ENCODE measurements around the gene IGSF9B. TPM values are rescaled to one million over a fixed set of nuclear protein-coding genes. Genes with fewer than 3 reads are reported as not detected.

The IGSF9B gene
- total RNA-seq, 1 donor from 2014 or later: 38.9 TPM

DNA sequence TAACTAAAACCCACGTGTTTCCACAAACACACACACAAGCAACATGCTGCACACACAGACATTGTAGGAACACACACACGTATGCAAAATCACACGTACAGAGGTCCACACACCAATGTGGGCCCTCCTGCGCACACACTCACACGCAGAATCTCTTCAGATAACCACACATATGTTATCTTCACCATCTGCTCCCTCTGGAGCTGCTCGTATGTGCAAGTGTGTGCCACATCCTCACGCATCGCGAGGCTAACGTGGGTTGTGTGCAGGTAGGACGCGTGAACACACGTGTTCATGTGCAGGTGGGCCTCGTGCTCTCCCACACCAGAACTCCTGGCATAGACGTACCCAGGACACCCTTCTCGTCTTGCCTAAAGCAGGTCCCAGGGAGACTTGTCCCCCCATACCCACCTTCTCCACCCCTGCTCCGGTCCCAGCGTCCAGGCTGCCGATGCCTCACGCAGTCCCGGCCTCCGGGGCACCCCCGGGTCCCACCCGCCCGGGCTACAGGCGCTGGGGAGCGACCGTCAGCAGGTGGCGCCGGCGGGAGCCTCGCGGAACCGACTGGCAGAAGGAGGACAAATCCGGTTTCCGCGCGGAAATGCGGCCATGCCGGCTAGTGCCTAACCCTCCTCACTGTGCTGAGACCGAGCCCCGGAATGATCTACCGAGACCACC, 10.3 kb upstream of the IGSF9B start:
- peak; percentile 79 for DNase-seq
- peak; percentile 89 for ATAC-seq (ENCODE audit: poor library complexity)
- intact Hi-C loops (cut with DNase I): loop anchor here (10.0 kb wide), 1 partner anchor 78 kb away; no protein-coding TSS in a partner anchor

DNA sequence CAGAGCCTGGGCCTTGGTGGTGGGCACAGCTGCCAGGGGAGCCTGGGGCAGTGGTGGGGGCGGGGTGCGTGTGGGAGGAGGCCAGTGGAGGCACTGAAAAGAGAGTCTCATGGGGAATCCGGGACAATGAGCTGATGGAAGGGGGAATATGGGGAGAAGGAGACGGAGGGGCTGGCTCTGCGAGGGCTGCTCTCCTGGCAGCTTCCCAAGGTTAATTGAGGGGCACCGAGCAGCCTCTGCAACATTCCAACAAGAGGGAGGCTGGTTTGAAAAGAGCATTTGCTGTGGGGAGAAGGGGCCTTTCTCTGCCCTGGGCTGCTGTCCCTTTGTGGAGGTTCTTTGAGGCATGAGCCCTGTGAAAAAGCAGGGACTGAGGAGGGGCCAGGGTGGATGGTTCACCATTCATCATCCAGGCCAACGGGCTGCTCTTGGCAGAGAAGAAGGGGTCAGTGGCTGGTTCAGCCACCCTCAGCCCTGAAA, 9.4 kb upstream of the IGSF9B start:
- ATAC-seq (ENCODE audit: poor library complexity) (no peak), DNase-seq (no peak)
- intact Hi-C loops (cut with DNase I): loop anchor here (10.0 kb wide), 1 partner anchor 79 kb away; no protein-coding TSS in a partner anchor

DNA sequence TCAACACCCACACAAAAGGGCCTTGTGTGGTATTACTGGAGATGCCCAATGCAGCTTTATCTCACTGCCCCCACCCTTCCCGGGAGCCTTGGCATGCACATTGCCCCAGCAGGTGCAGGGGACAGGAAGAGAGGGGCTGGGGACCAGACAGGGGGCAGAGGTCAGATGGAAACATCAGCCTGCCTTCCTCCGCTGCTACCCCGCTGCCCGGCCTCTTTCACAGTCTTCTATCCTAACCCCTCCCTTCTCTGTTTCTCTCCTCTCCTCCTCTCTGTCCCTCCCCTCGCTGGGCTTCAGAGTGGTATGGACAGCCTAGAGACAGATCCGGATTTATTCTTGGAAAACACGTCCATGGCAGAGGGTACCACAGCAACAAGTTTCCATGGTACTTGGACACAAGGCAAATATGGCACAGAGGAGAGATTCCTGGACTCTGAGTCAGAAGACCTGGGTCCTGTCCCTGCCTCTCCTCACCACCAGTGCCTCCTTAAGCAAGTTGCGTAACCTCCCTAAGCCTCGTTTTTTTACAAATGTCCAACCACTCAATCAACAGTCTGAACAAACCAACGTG, 8.3 kb upstream of the IGSF9B start:
- intact Hi-C loops (cut with DNase I): loop anchor here (10.0 kb wide), 1 partner anchor 80 kb away; no protein-coding TSS in a partner anchor
- no peak for DNase-seq
- ATAC-seq (ENCODE audit: poor library complexity): no peak

DNA sequence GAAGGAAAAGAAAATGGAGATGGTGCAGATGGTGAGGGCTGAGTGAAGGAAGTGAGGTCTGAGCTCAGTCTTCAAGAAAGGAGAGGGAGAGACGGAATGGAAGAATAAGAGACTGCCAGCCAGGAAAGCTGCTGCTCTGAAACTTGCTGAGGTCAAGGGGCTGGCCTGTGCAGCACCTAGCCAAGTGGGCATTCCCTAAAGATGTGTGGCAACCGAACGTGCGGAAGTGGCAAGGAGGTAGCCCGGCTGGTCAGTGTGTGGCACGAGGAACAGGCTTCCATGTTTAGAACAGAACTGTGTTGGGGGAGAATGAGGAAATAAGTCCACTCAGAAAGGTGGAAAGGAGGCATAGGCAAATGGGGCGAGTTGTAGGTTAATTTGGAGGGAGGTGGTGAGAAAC, 7.6 kb upstream of the IGSF9B start:
- DNase-seq (no peak), ATAC-seq (ENCODE audit: poor library complexity) (no peak)
- intact Hi-C loops (cut with DNase I): loop anchor here (10.0 kb wide), 1 partner anchor 80 kb away; no protein-coding TSS in a partner anchor

DNA sequence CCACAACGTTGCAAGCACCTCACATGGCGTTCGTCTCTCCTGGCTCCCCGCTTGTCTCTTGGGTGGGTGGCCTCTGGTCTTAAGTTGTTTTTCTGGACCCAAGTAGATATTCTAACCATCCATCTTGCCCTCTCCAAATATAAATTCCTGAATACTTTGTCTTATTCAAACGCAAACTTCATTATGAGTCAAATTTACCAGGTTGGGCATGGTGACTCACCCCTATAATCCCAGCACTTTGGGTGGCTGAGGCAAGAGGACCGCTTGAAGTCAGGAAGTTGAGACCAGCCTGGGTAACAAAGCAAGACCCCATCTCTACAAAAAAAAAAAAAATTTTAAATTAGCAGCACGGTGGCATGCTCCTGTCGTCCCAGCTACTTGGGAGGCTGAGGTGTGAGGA, 5.1 kb upstream of the IGSF9B start:
- intact Hi-C loops (cut with DNase I): loop anchor here (10.0 kb wide), 1 partner anchor 83 kb away; no protein-coding TSS in a partner anchor
- DNase-seq: no peak
- ATAC-seq (ENCODE audit: poor library complexity): no peak

DNA sequence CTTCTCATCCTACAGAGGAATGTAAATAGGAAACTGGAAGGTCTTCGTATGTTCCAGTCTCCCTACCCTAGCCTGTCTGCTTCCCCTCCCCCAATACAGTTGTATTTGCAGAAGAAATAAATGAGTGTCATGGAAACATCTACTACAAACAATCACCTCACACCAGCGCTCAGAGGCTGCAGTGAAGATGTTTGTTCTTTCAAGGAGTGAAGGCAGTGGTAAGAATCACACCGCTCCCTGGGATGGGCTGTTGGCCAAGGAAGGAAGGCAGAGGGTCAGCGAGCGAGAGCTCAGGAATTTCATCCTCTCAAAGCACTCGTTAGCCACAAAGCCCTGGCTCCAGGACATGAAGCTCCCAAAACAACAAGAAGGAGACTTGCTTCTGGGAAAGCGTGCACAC, 1.1 kb upstream of the IGSF9B start:
- intact Hi-C loops (cut with DNase I): no loop called here
- no peak for DNase-seq
- no peak for ATAC-seq (ENCODE audit: poor library complexity)

DNA sequence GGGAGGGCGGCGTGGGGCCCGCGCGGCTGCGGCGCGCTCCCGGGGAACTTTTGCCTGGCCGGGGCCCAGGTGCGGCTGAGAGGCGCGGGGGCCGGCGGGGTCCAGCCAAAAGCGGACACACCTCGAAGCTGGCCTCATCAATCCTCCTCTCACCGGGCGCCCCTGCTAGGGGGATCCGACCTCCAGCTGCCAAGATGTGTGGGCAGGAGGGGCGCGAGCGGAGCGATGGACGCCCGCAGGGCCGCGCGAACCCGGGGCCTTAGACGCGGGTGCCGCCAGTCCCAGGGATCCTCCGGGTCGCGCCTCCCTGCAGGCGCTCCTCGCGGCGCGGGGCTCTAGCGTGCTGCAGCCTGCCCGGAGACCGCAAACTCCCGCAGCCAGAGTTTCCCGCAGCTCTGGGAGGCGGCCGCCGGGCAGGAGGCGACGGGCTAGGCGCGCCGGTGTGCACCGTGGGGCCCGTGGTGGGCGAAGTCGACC, 785 bp downstream of the IGSF9B start:
- intact Hi-C loops (cut with DNase I): no loop called here
- peak; percentile 36 for DNase-seq
- ATAC-seq (ENCODE audit: poor library complexity): peak; percentile 45

DNA sequence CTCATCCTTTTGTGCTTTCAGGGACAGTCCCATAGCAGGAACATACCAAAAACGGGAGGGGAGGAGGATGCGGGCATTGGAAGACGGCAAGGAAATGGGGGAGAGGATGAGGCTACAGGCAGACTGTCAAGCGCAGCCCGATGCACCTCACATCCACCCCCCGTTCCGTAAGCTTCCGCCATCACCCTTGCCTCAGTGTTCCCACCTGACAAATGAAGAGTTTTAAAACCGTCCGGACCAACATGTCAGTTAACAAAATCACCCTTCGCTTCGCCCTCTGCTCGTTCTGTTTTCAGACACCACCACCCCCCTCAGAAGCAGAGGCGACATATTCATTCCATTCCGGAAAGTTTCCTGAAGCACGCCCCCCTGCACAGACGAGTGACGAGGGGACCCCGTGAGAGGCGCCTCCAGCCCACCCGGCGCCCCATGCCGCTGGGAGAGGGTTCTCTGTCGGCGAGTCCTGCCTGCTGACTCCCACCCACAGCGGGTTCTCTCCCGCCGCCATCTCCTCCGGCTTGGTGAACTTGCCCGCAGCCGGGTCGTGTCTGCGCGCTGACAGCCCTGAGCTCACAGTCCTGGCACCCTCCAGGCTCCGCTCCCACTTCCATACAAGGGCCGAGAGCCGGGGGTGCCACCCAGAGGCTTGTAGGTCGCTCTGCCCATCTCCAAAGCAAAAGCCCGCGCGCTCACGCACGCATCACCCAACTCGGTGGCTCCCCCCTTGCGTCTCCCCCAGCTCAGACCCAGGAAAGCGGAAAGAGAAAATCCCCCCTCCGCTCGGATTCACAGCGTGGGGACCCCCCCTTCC, 1.5 kb downstream of the IGSF9B start:
- ATAC-seq (ENCODE audit: poor library complexity) (peak; percentile 72), DNase-seq (peak; percentile 86)
- intact Hi-C loops (cut with DNase I): no loop called here

DNA sequence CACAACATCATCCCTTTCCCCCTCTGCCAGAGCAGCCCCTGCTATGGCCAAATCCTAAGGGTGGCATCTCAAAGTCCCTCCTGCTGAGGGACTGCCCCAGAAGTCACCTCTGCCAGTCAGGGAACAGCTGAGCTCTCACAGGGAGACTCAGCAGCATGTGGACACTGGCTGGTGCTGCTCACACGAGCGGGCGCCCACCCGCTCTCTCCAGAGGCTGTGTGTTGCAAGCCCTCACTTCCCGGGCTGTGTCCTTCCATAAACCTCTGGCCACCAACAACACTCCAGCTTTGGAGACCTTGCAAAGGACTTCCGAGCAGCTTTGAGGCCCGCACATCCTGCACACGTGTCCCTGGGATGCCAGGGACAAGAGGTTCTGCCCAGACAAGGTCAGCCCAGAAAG, 2.8 kb downstream of the IGSF9B start:
- DNase-seq: no peak
- intact Hi-C loops (cut with DNase I): no loop called here

DNA sequence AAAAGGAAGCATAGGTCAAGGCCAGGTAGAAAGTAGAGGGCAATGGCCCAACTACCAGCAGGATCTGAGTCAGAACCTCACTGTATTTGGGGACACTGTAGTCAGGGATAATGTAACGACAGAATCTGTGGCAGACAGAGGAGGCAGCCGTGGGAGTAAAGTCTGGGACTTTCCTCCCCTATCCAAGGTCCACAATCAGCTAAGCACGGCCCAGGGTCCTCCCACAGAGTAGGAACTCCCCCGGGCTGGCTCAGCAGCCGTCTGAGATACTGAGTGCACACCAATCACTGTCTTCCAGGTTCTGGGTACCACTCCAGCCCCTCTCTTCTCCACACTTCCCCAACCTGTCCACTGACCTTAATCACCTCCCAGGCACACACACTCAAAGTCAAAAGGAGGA, 3.2 kb downstream of the IGSF9B start:
- intact Hi-C loops (cut with DNase I): no loop called here
- DNase-seq: no peak
- ATAC-seq (ENCODE audit: poor library complexity): no peak

More for the DNA sequence above, 2.8 kb downstream of the IGSF9B start:
- ATAC-seq (ENCODE audit: poor library complexity): no peak

DNA sequence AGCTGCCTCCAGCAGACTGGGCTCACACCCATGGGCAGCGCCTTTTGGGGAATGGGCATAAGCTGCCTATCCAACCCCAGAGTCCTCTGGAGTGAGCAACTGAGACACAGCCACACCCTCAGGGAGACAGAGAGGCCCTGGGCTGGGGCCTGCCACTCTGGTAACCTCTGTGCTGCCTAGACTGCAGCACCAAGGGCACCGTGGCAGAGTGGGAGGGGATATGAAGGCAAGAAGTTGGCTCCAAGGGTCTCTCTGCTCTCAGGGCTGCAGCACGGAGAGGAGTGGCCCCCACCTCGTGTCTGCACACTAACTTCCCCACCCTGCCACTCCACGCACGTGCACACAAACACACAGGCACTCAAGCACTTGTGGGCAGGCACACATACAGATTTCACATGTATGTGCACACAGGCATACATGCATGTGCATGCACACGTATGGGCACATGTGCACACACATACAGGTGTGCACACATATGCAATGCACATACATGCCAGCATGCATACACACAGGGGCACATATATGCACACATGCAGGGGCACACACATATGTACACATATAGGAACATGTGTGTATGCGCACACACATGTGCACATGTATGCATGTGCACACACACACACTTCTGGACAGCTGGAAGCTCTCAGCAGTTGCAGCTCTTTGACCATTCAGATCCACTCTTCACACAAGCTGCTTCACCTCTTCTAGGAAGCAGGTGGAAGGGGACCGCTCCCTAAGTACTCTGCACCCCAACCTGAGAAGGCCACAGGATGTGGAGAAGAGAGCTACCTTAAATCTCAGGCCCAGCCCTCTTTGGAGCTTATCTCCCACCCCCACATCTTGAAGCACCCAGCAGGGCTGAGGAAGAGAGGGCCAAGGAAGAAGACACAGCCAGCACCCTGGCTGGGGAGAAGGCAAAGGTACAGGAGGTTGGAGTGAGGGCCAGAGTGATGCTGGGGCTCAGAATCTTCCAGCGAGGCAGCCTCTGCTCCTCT, 4.3 kb downstream of the IGSF9B start:
- ATAC-seq (ENCODE audit: poor library complexity): peak; percentile 13
- intact Hi-C loops (cut with DNase I): no loop called here
- peak; percentile 60 for DNase-seq

DNA sequence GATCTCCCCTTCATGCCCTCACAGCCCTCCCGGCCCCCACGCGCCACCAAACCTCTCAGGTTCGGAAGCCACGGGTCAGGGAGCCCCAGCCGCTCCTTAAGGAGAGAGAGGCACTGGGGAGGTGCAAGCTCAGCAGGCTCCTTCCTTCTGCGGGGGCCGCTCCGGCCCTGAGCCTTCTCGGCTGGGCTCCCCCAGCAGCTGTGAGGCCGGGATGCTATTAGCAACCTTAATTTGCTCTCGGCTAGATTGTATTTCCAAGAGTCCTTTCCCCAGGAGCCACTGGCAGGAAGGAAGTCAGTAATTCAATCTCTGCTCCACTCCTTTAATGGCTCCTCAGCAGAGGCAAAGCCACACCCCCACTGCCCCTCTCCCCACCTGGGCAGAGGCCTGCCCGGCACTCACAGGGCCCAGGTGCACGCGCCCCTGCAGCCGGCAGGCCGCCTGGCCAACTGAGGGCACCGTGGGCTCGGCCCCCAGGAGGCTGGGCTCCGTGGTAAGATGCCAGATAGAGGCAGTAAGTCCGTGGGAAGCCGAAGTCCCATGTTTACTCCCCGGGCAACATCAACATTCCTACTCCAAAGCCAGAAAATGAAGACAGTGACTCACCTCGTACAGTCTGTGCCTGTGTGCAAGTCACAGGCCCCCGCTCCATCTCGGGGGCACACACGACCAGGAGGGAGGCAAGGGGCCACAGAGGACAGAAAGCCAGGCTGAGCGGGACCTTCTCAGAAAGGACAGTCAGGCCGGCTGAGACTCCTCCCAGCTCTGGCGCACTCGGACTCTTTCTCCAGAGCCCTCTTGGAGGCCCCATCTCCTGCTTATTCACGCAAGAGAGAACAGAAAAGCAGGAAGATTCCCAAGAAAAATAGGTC, 5.2 kb downstream of the IGSF9B start:
- ATAC-seq (ENCODE audit: poor library complexity): peak; percentile 21
- intact Hi-C loops (cut with DNase I): no loop called here
- peak; percentile 57 for DNase-seq

DNA sequence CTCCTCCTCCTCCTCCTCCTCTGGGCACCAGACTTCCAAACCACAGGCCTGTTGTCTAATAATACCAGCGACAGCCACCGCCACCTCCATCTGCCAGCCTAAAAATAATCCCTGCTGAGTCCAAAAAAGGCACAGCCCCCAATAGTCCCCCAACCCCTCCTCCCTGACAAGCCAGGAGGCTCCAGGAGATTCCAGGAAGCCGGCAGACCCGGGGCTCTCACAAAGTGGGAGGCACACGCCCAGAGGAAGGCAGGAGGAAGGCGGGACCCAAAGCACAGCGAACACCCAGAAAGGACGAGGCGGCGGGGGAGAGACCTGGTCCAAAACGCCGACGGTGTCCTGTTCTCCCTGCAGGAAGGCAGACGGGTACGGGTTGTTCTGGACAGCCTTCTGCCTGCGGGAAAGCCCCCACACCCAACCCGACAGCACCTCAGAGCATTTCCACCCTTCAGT, 5.9 kb downstream of the IGSF9B start:
- ATAC-seq (ENCODE audit: poor library complexity): peak; percentile 57
- intact Hi-C loops (cut with DNase I): no loop called here
- peak; percentile 77 for DNase-seq

DNA sequence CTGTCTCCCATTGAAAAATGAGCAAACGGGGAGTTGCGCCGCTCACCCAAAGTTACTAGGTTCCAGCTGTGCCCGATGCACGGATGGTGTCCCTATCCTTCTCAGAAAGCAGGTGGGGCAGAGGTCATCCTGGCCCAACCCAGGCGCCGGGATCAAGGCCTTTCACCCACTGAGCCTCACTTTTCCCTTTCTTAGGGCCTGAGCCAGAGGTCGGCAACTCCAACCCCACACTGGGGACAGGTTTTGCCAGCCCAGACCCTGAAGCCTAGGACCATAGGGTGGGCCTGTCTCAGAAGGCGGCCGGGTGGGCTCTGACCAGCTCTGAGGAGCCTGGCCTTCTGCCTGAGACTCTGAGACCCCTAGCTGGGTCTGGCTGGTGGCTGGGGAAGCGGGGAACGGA, 6.3 kb downstream of the IGSF9B start:
- intact Hi-C loops (cut with DNase I): no loop called here
- ATAC-seq (ENCODE audit: poor library complexity) (no peak), DNase-seq (peak; percentile 40)

DNA sequence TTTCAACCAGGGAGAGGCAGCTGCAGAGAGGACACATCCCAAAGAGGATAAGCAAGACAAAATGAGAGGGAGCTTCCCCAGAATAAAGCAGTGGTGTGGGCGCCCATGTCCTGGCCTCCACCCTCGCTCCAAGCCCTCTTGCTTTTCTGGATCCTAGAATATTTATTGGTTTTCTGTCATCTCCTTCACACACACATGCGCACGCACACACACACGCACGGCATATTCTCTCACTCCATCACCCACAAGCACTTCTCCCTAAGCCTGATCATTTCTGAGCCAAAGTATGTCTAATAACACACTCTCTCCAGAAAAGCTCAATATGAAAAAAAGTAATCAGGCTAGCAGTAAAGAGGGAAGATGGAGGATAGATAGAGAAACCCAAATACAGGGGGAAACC, 7.6 kb downstream of the IGSF9B start:
- no peak for DNase-seq
- intact Hi-C loops (cut with DNase I): no loop called here
- ATAC-seq (ENCODE audit: poor library complexity): no peak

DNA sequence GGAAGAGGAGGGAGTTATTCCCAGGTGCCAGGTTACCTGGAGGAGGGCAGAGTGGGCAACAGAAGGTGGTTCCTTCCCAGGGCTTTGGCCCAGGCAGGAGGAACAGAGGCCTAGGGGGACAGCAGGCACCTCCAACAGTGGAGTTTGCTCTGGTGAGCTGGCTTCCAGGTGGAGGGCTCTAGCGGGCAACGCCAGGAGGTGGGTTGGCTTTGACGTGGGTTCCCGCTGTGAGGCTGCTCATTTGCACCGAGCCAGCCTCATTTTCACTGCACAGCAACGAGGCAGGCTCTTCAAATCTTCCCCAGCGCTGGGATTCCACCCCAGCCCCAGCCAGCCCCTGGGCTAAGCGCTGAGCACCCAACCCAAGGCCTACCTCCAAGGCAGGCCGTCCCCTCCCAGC, 8.1 kb downstream of the IGSF9B start:
- ATAC-seq (ENCODE audit: poor library complexity) (no peak), DNase-seq (no peak)
- intact Hi-C loops (cut with DNase I): no loop called here

DNA sequence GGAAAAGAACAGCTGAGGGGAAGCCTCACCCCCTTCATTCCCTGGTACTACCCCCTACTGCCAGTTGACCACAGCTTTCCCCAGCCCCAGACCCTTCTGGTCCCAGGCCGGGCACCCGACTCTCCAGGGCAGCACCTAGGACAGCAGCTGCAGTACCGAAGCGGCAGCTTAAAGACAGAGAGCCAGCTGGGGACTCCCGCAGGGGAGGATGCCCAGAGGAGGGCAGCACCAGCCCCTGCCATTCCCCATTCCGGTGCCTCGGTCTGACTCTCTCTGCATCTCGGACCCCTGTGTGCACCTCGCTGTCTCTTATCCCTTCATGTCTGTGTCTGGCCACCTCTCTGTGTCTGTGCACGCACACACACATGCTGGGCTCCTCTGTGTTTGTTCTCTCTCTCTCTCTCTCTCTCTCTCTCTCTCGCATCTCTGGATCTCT, 9.4 kb downstream of the IGSF9B start:
- peak; percentile 45 for ATAC-seq (ENCODE audit: poor library complexity)
- intact Hi-C loops (cut with DNase I): no loop called here
- peak; percentile 66 for DNase-seq

All from Right ventricle myocardium superior (tissue), 1 donor.